H9 (cell line): ENCODE data around the gene STOM. TPM values are rescaled to one million over a fixed set of nuclear protein-coding genes. Genes with fewer than 3 reads are reported as not detected.

Experiments used
- DNase-seq: peaks from one replicate; pipeline ENCODE4 v3.0.0-alpha.2; 2017
- H2AFZ ChIP-seq: one replicate; pipeline ENCODE4 v1.6.1; 2013; ENCODE audit warnings: mild to moderate bottlenecking, low read length, control low read depth, moderate library complexity
- H2AK5ac ChIP-seq: 2 replicates; pipeline ENCODE4 v1.6.1; 2013; ENCODE audit warnings: low read length, control low read depth, mixed read lengths; ENCODE audit not compliant: insufficient read length
- H2BK120ac ChIP-seq: one replicate; pipeline ENCODE4 v1.6.1; 2013; ENCODE audit warnings: low read depth, mild to moderate bottlenecking, low read length, control low read depth, inconsistent platforms; ENCODE audit not compliant: poor library complexity, severe bottlenecking
- H2BK12ac ChIP-seq: 2 replicates; pipeline ENCODE4 v1.6.1; 2013; ENCODE audit warnings: low read length, control low read depth, mixed read lengths, low read depth; ENCODE audit not compliant: insufficient read length
- H2BK15ac ChIP-seq: 2 replicates; pipeline ENCODE4 v1.6.1; 2013; ENCODE audit warnings: low read depth, low read length, control low read depth
- H2BK20ac ChIP-seq: one replicate; pipeline ENCODE4 v1.6.1; 2013; ENCODE audit warnings: low read depth, mild to moderate bottlenecking, low read length, control low read depth, inconsistent platforms; ENCODE audit not compliant: poor library complexity, severe bottlenecking
- H2BK5ac ChIP-seq: 2 replicates; pipeline ENCODE4 v1.6.1; 2013; ENCODE audit warnings: low read length, control low read depth, mixed read lengths; ENCODE audit not compliant: insufficient read length
- H3K14ac ChIP-seq: 2 replicates; pipeline ENCODE4 v1.6.1; 2013; ENCODE audit warnings: low read length, control low read depth; ENCODE audit not compliant: insufficient read depth
- H3K18ac ChIP-seq: 2 replicates; pipeline ENCODE4 v1.6.1; 2013; ENCODE audit warnings: low read depth, mild to moderate bottlenecking, mixed read lengths, low read length, control low read depth; ENCODE audit not compliant: insufficient read length
- H3K23ac ChIP-seq: 2 replicates; pipeline ENCODE4 v1.6.1; 2013; ENCODE audit warnings: low read length, control low read depth, mixed read lengths, low read depth; ENCODE audit not compliant: insufficient read length
- H3K23me2 ChIP-seq: 2 replicates; pipeline ENCODE4 v1.6.1; 2013; ENCODE audit warnings: low read depth, mild to moderate bottlenecking, mixed read lengths, low read length, control low read depth; ENCODE audit not compliant: insufficient read length, poor library complexity, severe bottlenecking
- H3K27ac ChIP-seq: 2 replicates; pipeline ENCODE4 v1.5.1; 2013; ENCODE audit warnings: low read length, control low read depth, mixed read lengths, low read depth; ENCODE audit not compliant: insufficient read length
- H3K27me3 ChIP-seq: 2 replicates; pipeline ENCODE4 v1.6.1; 2013; ENCODE audit warnings: low read length, control low read depth, inconsistent platforms; ENCODE audit not compliant: insufficient read depth
- H3K4ac ChIP-seq: 2 replicates; pipeline ENCODE4 v1.6.1; 2013; ENCODE audit warnings: low read depth, mild to moderate bottlenecking, control low read depth, inconsistent platforms, low read length, moderate library complexity
- H3K4me1 ChIP-seq: 2 replicates; pipeline ENCODE4 v1.6.1; 2013; ENCODE audit warnings: low read length, control low read depth, inconsistent platforms; ENCODE audit not compliant: insufficient read depth
- H3K4me2 ChIP-seq: 2 replicates; pipeline ENCODE4 v1.6.1; 2013; ENCODE audit warnings: low read length, control low read depth, mixed read lengths; ENCODE audit not compliant: insufficient read length, insufficient read depth
- H3K56ac ChIP-seq: 2 replicates; pipeline ENCODE4 v1.6.1; 2013; ENCODE audit warnings: low read depth, mild to moderate bottlenecking, mixed read lengths, low read length, control low read depth; ENCODE audit not compliant: insufficient read length
- H3K79me1 ChIP-seq: 2 replicates; pipeline ENCODE4 v1.6.1; 2013; ENCODE audit warnings: low read depth, mild to moderate bottlenecking, moderate library complexity, low read length, control low read depth, inconsistent platforms; ENCODE audit not compliant: insufficient read depth, poor library complexity, severe bottlenecking
- H3K79me2 ChIP-seq: 2 replicates; pipeline ENCODE4 v1.6.1; 2013; ENCODE audit warnings: low read length, control low read depth, inconsistent platforms; ENCODE audit not compliant: insufficient read depth
- H3K9ac ChIP-seq: 2 replicates; pipeline ENCODE4 v1.6.1; 2013; ENCODE audit warnings: low read length, control low read depth, mixed read lengths; ENCODE audit not compliant: insufficient read length; ENCODE audit errors: extremely low read depth
- H3K9me3 ChIP-seq: one replicate; pipeline ENCODE4 v1.6.1; 2013; ENCODE audit warnings: low read depth, low read length, inconsistent platforms; ENCODE audit not compliant: control insufficient read depth
- H3T11ph ChIP-seq: one replicate; pipeline ENCODE4 v1.6.1; 2013; ENCODE audit warnings: mild to moderate bottlenecking, low read length, control low read depth, inconsistent platforms
- H4K20me1 ChIP-seq: one replicate; pipeline ENCODE4 v1.6.1; 2013; ENCODE audit not compliant: control insufficient read depth, insufficient read length, insufficient read depth
- H4K5ac ChIP-seq: 2 replicates; pipeline ENCODE4 v1.6.1; 2013; ENCODE audit warnings: low read depth, mild to moderate bottlenecking, mixed read lengths, low read length, control low read depth; ENCODE audit not compliant: insufficient read length
- H4K8ac ChIP-seq: replicated peaks from 2 replicates; pipeline ENCODE4 v1.6.1; 2013; ENCODE audit warnings: low read length, control low read depth, mixed read lengths, low read depth; ENCODE audit not compliant: insufficient read length
- H4K91ac ChIP-seq: 2 replicates; pipeline ENCODE4 v1.6.1; 2013; ENCODE audit warnings: low read depth, mild to moderate bottlenecking, moderate library complexity, mixed read lengths, low read length, control low read depth; ENCODE audit not compliant: insufficient read length
- H3K27ac Mint-ChIP-seq, 3 experiments: 2 replicates in 2 of 3; 3 replicates in 1 of 3; pipeline ENCODE4 v1.8.0; 2020 to 2021; ENCODE audit warnings: mixed read lengths in 3 of 3, mild to moderate bottlenecking in 1 of 3, moderate library complexity in 1 of 3
- H3K27me3 Mint-ChIP-seq: 2 replicates; pipeline ENCODE4 v1.8.0; 2021; ENCODE audit warnings: low read depth, mild to moderate bottlenecking, moderate library complexity, mixed read lengths
- H3K36me3 Mint-ChIP-seq, 3 experiments: 2 replicates in 2 of 3; 3 replicates in 1 of 3; pipeline ENCODE4 v1.8.0; 2020 to 2021; ENCODE audit warnings: low read depth in 3 of 3, mixed read lengths in 3 of 3; ENCODE audit not compliant: insufficient read depth in 1 of 3
- H3K4me1 Mint-ChIP-seq, 2 experiments: 2 replicates each; pipeline ENCODE4 v1.8.0; 2020; ENCODE audit warnings: mixed read lengths in 2 of 2
- H3K4me3 Mint-ChIP-seq, 2 experiments: 2 replicates in 1 of 2; 3 replicates in 1 of 2; pipeline ENCODE4 v1.8.0; 2020 to 2021; ENCODE audit warnings: mild to moderate bottlenecking in 2 of 2, mixed read lengths in 2 of 2, moderate library complexity in 1 of 2
- H3K9me3 Mint-ChIP-seq, 2 experiments: 2 replicates in 1 of 2; 3 replicates in 1 of 2; pipeline ENCODE4 v1.8.0; 2020; ENCODE audit warnings: mild to moderate bottlenecking in 2 of 2, mixed read lengths in 2 of 2, moderate library complexity in 1 of 2
- WGBS: extraction: QIAGEN DNeasy Blood & Tissue Kit; methylation state at CpG from one replicate; pipeline ENCODE4 v1.1.7; 2013; ENCODE audit warnings: missing lambda C conversion rate, low lambda C conversion rate, mixed read lengths; ENCODE audit not compliant: insufficient read length; ENCODE audit errors: extremely low coverage; 5-methylcytosine and 5-hydroxymethylcytosine counted together
- total RNA-seq: library from RNA; stranded (reverse); gene quantifications from 2 replicates; pipeline ENCODE4 v1.2.1, GENCODE V29; 2021
- TF ChIP-seq, protein P1 (sequence below): fragments of 200-600 bp; sonication (generic); conservative IDR thresholded peaks from 3 replicates; pipeline ENCODE4 v1.8.0; 2021; ENCODE audit warnings: antibody characterized with exemption, mild to moderate bottlenecking

Gene STOM
- total RNA-seq, 1 experiment from 2014 or later, result 15.3 TPM

DNA sequence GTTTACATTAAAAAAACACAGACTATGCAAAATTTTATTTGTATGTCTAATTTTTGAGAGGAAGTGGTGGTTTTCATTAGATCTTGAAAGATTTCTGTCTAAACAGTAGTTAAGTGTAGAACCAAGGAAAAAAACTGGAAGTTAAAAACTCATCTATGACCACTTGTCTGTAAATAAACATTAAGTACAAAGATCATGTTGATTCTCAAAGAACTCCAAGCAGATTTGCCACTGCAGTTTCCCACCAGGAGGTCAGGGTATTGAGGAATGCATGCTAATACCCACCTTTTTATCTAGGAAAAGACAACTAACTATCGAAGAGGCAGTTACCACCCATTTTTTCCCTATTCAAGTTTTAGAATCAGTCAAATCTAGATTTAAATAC is 1.9 kb downstream of the STOM start:
- Histone ChIP-seq H3K9me3 (no peaks in the 10 kb centered on the region), H3K4me1 (no peaks in the 10 kb centered on the region), H3K9ac (no peak overlapping the region), H3T11ph (no peak overlapping the region), H4K8ac (no peak overlapping the region), H3K79me2 (no peaks in the 10 kb centered on the region), H3K4ac (no peak overlapping the region), H4K5ac (no peak overlapping the region), H2AK5ac (no peak overlapping the region), H3K56ac (no peak overlapping the region), H2BK5ac (no peak overlapping the region), H2BK15ac (no peak overlapping the region), H2BK12ac (no peak overlapping the region), H3K14ac (no peak overlapping the region), H3K27ac (no peak overlapping the region), H3K79me1 (no peaks in the 10 kb centered on the region), H3K23me2 (peaks cover 5% of the 10 kb centered on the region), H3K18ac (no peak overlapping the region), H4K20me1 (no peaks in the 10 kb centered on the region), H2BK120ac (no peak overlapping the region), H2BK20ac (no peak overlapping the region), H3K23ac (no peak overlapping the region), H3K4me2 (no peak overlapping the region), H4K91ac (no peak overlapping the region), H2AFZ (no peak overlapping the region), H3K27me3 (no peaks in the 10 kb centered on the region; the same call in 1 of the 2 replicates)
- DNase-seq, result no peak
- Mint-ChIP-seq H3K36me3 (peaks cover 4 to 9% (median 6%) of the 10 kb centered on the region in 3 experiments; a peak in 6 of 7 replicates), H3K9me3 (peaks cover 0 to 5% of the 10 kb centered on the region in 2 experiments; a peak in 3 of 5 replicates), H3K27me3 (peaks cover 39% of the 10 kb centered on the region), H3K4me3 (peak overlapping the region in 1 of 2 experiments; percentile 81; a peak in 3 of 5 replicates), H3K4me1 (peaks cover 14 to 37% of the 10 kb centered on the region in 2 experiments), H3K27ac (peak overlapping the region in 1 of 3 experiments; percentile 94; a peak in 3 of 7 replicates)
- TF ChIP-seq, protein P1, sequence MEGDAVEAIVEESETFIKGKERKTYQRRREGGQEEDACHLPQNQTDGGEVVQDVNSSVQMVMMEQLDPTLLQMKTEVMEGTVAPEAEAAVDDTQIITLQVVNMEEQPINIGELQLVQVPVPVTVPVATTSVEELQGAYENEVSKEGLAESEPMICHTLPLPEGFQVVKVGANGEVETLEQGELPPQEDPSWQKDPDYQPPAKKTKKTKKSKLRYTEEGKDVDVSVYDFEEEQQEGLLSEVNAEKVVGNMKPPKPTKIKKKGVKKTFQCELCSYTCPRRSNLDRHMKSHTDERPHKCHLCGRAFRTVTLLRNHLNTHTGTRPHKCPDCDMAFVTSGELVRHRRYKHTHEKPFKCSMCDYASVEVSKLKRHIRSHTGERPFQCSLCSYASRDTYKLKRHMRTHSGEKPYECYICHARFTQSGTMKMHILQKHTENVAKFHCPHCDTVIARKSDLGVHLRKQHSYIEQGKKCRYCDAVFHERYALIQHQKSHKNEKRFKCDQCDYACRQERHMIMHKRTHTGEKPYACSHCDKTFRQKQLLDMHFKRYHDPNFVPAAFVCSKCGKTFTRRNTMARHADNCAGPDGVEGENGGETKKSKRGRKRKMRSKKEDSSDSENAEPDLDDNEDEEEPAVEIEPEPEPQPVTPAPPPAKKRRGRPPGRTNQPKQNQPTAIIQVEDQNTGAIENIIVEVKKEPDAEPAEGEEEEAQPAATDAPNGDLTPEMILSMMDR, result no peak
- WGBS, result no CpG with 5 or more reads among the region's 1 CpG
